Effector CD8-positive, alpha-beta T cell (primary cell): Measurements from ENCODE around the gene DBNDD1.

Source experiments
- DNase-seq: peaks from one replicate; lab custom pipeline; 2025; lab: John Stamatoyannopoulos, UW

DBNDD1 gene

DNA sequence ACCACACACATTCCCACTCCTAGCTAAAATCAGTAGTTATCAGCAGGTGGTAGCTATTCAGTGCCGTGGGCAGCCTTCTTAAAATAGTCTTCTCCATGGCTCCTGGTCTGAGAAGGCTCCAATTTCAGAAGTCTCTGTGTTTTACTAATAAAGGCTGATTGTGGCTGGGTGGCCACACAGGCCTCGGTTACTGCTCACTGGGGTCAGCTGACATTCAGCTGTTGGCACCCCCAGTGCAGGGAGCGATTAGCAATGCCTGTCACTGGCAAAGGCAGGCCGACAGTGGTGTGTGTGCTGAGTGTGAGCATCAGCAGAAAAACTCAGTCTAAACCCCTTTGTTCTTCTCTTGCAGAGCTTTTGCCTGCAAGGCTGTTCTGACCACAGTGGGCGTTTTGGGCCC, 16.6 kb upstream of the DBNDD1 start:
- no peak for DNase-seq

DNA sequence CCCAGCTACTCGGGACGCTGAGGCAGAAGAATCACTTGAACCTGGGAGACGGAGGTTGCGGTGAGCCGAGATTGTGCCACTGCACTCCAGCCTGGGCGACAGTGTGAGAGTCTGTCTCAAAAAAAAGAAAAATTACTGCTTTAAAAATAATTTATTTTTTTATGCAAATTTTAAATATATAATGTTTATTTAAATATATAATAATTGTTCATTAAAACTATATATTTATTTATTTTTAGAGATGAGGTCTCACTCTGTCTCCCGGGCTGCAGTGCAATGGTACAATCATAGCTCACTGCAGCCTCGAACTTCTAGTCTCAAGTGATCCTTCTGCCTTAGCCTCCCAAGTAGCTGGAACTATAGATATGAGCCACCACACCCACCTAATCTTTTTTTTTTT, 15.2 kb upstream of the DBNDD1 start:
- DNase-seq: no peak

DNA sequence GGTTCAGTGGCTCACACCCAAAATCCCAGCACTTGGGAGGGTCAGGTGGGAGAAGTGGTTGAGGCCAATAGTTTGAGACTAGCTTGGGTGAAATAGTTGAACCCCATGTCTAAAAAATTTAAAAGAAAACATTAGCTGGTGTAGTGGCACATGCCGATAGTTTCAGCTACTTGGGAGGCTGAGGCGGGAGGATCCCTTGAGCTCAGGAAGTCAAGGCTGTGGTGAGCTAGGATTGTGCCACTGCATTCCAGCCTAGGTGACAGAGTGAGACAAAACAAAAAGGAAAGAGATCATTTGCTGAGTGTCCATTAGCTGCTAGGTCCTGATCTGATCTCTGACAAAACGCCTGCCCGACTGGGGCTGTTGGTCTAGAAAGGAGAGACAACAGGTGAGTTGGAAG, 14.1 kb upstream of the DBNDD1 start:
- DNase-seq: no peak

DNA sequence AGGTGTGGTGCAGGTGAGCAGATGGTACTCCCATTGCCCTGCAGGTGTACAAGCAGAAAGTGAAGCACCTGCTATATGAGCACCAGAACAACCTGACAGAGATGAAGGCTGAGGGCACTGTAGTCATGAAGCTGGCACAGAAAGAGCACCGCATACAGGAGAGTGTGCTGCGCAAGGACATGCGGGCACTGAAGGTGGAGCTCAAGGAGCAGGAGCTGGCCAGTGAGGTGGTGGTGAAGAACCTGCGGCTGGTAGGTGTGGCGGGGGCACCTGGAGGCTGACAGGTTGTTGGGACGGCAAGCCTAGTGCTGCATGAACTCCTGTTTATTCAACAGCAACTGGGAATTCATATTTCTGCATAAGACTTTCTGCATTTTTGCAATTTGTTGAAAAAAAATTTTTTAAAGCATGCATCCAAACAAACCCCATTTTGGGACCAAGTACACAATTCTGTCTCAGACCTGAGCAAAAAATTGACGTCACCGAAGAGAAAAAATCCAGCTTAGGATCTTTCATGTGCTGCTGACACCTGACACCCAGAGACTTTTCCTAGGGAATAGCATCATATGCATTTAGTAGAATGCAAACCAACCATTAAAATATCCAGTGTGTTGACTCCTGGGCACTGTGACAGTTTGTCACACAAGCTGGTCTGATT, 13.5 kb upstream of the DBNDD1 start:
- DNase-seq: no peak

DNA sequence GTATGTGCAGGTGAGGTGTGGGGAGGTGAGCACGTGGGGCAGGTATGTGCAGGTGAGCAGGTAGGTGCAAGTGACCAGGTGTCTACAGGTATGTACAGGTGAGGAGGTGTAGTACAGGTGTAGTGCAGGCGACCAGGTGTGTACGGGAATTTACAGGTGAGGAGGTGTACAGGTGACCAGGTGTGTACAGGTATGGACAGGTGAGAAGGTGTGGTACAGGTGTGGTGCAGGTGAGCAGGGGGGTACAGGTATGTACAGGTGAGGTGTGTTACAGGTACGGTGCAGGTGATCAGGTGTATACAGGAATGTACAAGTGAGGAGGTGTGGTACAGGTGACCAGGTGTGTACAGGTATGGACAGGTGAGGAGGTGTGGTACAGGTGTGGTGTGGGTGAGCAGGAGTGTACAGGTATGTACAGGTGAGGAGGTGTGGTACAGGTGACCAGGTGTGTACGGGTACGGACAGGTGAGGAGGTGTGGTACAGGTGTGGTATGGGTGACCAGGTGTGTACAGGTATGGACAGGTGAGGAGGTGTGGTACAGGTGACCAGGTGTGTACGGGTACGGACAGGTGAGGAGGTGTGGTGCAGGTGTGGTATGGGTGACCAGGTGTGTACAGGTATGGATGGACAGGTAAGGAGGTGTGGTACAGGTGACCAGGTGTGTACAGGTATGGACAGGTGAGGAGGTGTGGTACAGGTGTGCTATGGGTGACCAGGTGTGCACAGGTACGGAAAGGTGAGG, 12.8 kb upstream of the DBNDD1 start:
- DNase-seq: no peak

DNA sequence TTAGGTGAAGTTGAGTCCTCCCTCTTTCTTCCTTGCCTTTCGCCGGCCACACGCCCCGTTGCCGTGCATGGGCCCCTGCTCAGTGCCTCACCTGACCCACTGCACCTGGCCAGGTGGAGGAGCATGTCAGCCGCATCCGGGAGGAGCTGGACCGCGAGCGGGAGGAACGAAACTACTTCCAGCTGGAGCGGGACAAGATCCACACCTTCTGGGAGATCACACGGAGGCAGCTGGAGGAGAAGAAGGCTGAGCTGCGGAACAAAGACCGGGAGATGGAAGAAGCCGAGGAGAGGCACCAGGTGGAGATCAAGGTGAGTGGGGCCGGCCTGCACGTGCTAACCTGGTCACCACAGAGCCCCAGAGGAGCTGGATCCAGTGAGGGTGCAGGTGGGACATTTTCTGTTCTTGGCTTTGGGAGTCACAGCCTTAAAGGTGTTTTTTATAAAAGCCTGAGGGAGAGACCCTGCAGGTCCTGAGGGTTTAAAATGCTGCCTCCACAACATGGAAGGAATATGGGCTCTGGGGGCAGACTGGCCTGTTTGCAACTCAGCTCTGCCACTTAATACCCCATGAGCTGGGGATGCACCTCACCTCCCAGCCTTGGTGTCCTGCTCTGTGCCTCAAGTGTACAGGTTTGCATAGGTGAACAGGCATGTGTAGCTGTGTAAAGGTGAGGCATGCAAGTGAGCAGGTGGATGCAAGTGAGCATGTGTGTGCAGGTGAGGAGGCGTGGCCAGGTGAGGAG, 12.1 kb upstream of the DBNDD1 start:
- no peak for DNase-seq

DNA sequence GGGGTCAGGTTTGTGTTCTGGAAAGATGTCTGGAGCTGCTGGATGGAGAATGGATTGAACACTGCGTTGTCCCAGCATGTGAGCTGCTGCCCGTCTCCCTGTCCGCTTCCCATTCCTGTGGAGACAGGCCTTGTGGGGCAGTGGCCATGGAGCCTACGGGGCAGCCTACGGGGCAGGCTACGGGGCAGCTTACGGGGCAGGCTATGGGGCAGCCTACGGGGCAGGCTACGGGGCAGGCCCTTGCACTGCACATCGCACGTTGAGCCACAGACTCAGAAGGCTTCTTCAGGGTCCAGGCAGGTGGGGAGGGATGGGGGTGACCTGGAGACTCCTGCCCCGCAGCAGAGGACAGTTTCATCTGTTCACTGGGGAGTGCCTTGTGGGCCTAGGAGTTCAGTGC, 9.7 kb upstream of the DBNDD1 start:
- DNase-seq: no peak

DNA sequence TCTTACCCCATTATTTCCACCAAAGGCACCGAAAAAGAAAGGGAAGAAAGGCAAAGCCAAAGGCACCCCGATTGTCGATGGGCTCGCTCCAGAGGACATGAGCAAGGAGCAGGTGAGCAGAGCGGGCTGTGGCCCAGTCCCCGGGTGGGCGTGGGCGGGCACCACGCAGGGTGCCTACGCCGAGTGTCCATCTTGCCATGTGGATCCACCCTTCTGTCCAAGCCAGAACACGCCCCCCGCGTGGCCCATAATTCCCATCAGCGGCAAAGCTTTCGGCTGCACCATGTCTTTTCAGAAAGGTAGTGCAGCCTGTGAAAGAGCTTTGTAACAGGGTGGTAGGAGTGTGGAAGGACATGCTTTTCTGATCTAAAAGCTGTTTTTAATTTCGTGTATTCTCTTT, 8.4 kb upstream of the DBNDD1 start:
- DNase-seq: no peak

DNA sequence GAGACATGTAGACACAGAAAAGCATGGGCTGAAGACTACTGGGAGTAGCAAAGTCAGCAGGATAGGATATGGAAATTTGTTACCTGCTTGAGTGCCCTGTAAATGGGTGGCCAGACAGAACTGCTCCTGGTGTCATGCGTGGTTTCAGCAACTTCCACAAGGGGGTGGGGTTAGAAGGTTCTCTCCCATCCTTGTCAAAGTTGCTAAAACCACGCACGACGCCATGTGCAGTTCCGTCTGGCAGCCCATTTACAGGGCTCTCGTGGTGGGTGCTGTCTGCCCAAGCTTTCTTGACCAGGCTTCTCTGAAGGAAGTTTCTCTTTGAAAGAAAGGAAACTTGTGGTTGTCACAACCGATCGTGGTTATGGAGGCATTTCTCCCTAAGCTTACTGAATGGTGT, 6.9 kb upstream of the DBNDD1 start:
- no peak for DNase-seq

DNA sequence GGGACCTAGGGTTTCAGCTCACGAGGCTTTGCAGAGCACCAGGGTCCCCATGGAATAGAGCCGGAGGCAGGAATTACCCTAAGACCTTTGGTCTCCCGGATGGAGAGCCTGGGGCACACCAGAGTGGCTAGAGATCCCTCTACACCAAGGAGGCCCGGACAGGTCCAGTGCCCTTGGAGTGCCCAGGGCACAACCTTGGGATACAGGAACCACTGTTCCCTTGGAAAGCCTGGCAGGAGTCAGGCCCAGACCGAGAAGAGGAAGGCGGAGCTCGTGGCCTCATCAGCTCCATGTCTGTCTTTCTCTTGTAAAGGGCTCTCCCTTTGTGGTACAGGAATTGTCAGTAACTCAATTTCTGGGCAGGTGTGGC, 3.8 kb upstream of the DBNDD1 start:
- DNase-seq: no peak

DNA sequence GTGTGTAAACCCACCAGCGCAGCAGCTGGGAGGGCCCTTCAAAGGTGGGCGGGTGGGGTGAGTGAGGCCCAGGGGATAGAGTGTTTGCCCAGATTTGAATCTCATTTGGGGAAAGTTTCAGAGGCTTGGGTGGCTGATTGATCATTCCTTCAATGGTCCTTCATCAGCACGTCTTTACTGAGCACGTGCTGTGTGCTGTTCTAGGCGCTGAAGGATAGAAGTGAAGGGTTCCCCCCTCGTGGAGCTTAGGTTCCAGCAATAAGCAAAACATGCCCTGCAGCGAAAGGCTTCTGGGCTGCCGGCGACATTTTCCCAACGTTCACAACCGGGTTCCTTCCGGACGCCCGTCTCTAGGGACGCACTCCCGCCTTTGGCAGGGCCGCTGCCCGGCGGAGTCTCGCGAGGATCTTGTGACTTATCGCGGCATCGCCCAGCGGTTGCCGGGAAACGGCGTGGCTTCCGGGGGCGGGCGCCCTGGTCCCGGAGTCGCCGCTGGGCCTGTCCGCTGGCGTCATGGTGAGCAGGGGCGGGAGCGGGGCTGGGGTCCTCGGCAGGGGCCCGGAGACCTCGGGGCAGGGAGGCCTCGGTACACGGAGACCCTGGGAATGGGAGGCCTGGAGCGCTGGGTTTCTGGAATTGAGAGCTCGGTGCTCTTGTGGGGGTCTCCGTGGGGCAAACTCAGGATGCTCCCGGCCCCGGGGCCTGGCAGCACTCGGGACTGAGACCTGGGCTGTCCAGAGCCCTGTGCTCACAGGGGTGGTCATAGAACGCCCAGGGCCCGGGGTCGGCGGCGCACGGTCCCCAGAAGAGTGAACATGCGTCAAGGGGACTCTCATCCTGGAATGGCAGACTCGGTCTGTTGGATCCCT, 3.2 kb upstream of the DBNDD1 start:
- DNase-seq: peak; percentile 56

DNA sequence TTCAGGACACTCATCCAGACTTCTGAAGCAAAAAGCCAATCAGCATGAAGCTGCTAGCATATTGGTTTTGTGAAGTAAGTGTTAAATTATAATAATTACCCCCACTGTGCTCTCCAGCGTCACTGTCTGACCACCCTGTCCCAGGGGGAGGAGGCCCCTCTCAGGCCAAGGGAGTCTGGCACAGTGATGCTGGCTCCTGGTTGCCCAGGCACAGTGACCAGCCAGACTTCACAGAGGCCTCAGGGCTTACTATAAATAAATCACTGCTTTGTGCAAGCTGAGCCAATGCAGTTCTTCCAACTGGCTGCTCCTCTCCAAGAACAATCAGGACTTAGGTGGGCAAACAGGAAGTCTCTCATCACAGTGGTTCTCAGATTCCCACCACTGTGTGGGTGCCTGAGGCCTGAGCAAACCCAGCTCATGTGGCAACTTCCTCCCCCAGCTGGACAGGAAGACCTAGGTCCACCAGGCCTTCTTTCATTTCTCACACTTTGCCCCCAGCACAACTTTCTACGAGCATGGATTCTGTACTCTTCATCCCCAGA, 1.7 kb upstream of the DBNDD1 start:
- DNase-seq: no peak

DNA sequence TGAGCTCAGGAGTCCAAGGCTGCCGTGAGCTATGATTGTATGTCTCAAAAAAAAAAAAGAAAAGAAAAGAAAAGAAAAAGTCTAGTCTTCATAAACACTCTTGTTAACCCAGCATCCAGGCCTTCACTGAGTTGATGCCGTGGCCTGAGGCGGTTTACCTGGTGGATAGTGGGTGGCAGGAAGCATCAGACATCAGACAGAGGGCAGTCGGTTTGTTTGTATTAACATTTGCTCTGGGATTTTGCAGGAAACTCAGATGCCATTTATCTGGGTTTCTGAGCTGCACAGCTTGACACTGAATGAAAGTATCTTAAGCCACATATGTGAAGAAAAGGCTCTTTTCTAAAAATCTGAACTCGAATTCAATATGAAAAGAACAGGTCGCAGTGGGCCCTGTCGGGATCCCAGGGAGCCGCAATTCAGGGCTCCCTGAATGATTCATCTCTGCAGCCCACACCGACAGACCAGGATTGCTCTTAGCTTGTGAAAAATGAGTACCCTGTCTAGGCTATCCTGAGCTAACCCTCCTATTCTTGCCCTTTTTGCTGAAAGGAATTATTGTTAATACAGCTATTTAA, 1.1 kb upstream of the DBNDD1 start:
- DNase-seq: no peak

DNA sequence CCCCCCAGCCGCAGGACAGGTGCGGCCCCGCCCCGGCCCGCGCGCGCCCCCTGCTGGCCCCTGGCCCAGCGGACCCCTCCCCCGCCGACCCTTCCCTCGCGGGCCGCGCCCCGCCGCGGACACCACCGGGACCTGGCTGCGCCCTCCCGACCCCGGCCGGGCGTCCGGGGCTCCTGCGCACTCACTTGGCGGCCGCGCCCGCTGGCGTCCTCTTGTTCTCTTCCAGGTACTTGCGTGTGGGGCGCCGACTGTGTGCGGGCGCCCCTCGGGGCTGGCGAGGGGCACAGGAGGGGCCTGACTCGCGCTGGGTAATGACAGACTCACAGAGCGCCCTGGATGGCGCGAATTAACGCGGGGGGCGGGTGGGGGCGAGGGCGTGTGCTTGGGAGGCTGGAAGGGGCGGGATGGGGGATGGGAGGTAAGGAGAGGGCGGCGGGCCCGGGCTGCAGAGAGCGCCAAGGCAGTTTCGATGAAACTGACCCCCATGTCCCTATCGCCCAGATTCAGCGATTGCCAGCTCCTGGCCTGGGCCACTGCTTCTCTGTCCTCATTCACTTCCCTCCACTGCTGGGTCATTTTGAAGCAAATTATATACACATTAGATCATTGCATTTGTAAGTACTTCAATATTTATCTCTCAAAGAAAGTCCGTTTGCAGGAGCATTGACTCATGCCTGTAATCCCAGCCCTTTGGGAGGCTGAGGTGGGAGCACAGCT, 445 bp upstream of the DBNDD1 start:
- DNase-seq: peak; percentile 30

DNA sequence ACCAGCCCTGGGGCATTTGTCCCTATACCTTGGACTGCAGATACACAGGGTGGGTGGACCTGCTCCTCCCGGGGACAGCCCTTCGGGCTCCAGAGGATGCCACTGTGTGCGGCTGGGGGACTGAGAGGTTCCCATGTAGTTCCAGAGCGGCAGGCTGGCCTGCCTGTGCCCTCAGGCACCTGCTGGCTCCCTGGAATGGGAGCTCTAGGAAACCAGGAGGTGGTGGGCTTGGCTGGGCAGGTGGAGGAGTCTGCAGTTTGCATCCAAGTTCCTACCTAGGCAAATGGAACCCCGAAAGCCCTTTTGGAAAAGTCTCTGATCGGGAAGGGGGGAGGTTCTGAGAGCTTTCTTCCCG, 982 bp downstream of the DBNDD1 start:
- no peak for DNase-seq

DNA sequence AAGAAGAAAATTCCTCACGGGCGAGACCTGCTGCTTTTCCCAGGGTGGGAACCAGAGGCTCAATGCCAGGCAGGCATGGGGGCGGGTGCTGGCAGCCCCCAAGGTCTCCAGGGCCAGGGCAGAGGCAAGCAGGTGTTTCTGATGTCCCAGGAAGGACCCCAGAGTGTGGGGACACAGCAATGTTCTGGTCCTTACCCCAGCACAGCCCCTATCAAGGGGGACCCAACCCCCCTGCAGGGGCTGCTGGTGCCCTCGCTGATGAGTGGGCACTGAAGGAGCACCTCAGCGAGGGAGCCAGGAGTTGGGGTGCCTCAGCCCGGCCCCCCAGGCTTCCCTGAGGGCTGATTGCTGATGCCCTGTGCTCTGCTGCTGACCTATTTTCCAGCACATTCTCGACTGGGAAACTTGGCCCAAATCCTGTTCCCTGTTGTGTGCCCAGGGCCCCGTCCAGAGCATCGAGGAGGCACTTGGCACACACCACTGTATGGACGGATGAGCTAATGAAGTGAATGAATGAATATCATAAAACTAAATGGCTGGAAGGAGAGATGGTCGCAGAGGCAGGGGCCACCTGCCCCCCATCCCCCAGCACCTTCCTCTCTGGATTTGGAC, 2.8 kb downstream of the DBNDD1 start:
- no peak for DNase-seq

DNA sequence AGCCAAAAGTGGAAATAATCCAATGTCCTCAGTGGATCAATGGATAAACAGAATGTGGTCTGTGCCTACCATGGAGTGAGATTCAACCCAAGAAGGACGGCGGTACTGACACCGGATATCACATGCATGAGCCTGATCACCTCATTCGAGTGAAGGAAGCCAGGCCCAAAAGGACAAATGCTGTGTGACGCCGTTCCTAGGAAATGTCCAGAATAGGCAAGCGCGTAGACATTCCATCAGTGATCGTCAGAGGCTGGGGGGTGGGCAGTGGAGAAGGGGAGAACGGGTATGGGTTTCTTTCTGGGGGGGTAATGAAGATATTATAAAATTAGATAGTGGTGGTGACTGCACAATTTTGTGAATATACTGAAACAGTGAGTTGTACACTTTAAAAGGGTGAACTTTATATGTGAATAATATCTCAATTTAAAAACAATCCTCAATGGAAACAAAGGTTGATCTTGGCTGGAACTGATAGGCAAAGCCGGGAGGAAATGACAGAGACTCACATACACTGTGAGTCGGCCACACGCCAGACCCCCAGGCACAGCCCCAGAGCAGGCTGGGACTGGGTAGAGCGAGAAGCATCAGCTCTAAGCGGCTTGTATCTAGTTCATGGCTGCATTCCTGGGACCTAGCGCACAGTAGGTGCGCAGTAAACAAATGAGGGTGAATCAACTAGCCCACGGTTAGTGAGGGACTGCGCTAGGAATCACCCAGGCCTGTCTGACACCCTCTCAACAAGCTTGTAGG, 3.5 kb downstream of the DBNDD1 start:
- no peak for DNase-seq

DNA sequence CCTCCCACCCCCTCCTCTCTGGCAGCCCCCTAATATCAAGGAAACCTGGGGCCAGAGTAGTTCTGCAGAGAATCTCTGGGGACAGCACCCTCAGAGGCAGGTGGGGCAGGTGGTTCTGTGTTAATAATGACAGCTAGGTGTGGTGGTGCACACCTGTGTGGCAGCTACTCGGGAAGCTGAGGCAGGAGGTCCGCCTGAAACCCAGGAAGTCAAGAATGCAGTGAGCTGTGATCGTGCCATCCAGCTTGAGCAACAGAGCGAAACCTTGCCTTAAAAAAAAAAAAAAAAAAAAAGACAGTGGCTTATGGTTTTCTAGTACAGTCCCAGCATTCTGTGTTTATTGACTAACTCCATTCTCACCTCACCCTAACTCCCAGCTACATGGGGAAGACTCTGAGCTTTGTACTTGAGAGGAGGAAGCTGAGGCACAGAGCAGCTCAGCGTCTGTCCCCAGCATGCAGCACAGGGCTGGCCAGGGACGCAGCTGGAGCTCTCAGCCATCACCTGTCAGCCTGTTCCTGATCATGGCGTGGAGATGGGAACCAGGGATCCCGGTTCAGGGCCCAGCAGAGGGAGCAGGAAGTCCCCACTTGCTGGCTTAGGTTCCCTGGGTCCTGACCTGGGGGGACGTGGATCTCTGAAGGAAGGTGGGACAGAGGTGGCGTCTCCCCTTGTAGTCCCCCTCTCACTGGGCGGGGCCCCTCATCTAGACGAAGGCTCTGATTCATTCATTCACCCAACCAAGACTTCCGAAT, 6.1 kb downstream of the DBNDD1 start:
- no peak for DNase-seq

DNA sequence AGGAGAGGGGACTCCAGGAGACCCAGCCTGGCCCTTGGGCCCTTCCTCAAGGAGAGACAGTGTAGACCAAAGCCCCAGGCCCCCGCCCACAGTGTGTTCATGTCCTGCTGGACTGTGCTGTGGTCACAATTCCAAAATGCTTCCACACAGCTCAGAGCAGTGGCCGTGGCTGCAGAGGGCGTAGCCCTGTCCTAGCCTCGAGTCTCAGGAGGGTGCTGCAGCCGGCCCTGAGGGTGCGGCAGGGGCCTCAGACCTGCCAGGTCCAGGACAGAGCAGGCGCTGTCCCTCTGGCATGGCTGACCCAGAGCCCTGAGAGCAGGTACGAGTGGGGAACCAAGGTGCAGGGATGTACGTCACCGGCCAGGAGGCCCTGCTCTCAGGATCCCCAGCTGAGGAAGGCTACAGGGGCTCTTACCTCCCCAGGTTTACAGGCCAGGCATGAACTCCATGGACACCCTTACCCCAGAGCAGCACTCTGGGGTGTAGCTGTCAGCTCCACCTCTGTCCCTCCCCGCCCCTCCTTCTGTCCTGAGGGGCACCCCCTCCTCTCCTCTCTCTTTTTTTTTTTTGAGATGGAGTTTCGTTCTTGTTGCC, 7.3 kb downstream of the DBNDD1 start:
- no peak for DNase-seq
